ENCODE measurements around the gene NUSAP1.

- TF ChIP-seq, protein P1, sequence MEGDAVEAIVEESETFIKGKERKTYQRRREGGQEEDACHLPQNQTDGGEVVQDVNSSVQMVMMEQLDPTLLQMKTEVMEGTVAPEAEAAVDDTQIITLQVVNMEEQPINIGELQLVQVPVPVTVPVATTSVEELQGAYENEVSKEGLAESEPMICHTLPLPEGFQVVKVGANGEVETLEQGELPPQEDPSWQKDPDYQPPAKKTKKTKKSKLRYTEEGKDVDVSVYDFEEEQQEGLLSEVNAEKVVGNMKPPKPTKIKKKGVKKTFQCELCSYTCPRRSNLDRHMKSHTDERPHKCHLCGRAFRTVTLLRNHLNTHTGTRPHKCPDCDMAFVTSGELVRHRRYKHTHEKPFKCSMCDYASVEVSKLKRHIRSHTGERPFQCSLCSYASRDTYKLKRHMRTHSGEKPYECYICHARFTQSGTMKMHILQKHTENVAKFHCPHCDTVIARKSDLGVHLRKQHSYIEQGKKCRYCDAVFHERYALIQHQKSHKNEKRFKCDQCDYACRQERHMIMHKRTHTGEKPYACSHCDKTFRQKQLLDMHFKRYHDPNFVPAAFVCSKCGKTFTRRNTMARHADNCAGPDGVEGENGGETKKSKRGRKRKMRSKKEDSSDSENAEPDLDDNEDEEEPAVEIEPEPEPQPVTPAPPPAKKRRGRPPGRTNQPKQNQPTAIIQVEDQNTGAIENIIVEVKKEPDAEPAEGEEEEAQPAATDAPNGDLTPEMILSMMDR (IDR thresholded peaks at IDR 0.05) = no peak
- TF ChIP-seq POLR2A (IDR thresholded peaks at IDR 0.05) = no peak
These were observed 21.7 kb downstream of the NUSAP1 start for GRCh38 chr15:41354371-41354770.
